ENCODE results near the gene RGS16.

- TF ChIP-seq POLR2A (IDR thresholded peaks at IDR 0.05; ENCODE audit: insufficient read depth in 1 of 2, low read depth in 2 of 2, low read length in 2 of 2) = no peak
- TF ChIP-seq ZNF704 (CRISPR knock-in tag; IDR thresholded peaks at IDR 0.05; ENCODE audit: borderline replicate concordance) = no peak
- no peak for TF ChIP-seq ZNF850 (CRISPR knock-in tag; conservative IDR thresholded peaks at IDR 0.05)
- TF ChIP-seq IKZF1 (IDR thresholded peaks at IDR 0.05) = no peak
- no peak for TF ChIP-seq CREB1 (IDR thresholded peaks at IDR 0.05)
- no peak for TF ChIP-seq CREB1 (CRISPR knock-in tag; IDR thresholded peaks at IDR 0.05)
- no peak for TF ChIP-seq ZNF121 (CRISPR knock-in tag; IDR thresholded peaks at IDR 0.05)
- no peak for TF ChIP-seq ZFP90 (CRISPR knock-in tag; IDR thresholded peaks at IDR 0.05; ENCODE audit: borderline replicate concordance)
- no peak for TF ChIP-seq TCF12 (IDR thresholded peaks at IDR 0.05)
- TF ChIP-seq TCF12 (CRISPR knock-in tag; IDR thresholded peaks at IDR 0.05) = no peak
- TF ChIP-seq ARID3A (IDR thresholded peaks at IDR 0.05; ENCODE audit: low read depth, low read length) = no peak
Observed at GRCh38 chr1:182601913-182602312, 2.3 kb downstream of the RGS16 start.
